AG10803 (cell line): Measurements from ENCODE around the gene FOXJ1.
A peak's percentile ranks its signal among the peaks of the same experiment; 100 is the strongest.

ENCODE experiments used
- DNase-seq: peaks from one replicate; pipeline ENCODE4 v3.0.0; 2010; ENCODE audit warnings: low read depth
- H3K4me3 ChIP-seq: 2 replicates; pipeline ENCODE4 v1.5.1; 2011; ENCODE audit warnings: mild to moderate bottlenecking, low read length, control low read depth
- TF ChIP-seq, protein P1 (sequence below): conservative IDR thresholded peaks from 2 replicates; pipeline ENCODE4 v1.5.1; 2011; ENCODE audit warnings: mild to moderate bottlenecking, low read length, control low read depth, inconsistent platforms

FOXJ1 gene

GRCh38 chr17:76130473-76130872 lies 10.6 kb downstream of the FOXJ1 start:
- H3K4me3 ChIP-seq, result no peak overlapping the region
- no peak for DNase-seq
- TF ChIP-seq, protein P1, sequence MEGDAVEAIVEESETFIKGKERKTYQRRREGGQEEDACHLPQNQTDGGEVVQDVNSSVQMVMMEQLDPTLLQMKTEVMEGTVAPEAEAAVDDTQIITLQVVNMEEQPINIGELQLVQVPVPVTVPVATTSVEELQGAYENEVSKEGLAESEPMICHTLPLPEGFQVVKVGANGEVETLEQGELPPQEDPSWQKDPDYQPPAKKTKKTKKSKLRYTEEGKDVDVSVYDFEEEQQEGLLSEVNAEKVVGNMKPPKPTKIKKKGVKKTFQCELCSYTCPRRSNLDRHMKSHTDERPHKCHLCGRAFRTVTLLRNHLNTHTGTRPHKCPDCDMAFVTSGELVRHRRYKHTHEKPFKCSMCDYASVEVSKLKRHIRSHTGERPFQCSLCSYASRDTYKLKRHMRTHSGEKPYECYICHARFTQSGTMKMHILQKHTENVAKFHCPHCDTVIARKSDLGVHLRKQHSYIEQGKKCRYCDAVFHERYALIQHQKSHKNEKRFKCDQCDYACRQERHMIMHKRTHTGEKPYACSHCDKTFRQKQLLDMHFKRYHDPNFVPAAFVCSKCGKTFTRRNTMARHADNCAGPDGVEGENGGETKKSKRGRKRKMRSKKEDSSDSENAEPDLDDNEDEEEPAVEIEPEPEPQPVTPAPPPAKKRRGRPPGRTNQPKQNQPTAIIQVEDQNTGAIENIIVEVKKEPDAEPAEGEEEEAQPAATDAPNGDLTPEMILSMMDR, result no peak

DNA sequence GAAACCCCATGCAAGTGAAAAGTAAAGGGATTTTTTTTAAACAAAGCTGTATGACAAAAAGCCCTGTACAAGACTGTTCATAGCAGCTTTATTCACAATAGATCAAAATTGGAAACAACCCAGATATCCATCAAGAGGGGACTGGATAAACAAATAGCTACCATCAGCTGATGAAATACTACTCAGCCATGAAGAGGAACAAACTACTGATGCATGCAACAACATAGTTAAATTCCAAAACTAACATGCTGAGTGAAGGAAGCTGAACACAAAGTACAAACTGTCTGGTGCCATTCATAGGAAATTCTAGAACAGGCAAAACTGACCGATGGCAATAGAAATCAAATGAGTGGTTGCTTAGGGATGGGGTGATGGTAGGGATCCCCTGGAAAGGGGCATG lies 15.1 kb downstream of the FOXJ1 start:
- TF ChIP-seq, protein P1, result no peak
- DNase-seq, result no peak
- H3K4me3 ChIP-seq, result no peak overlapping the region

DNA sequence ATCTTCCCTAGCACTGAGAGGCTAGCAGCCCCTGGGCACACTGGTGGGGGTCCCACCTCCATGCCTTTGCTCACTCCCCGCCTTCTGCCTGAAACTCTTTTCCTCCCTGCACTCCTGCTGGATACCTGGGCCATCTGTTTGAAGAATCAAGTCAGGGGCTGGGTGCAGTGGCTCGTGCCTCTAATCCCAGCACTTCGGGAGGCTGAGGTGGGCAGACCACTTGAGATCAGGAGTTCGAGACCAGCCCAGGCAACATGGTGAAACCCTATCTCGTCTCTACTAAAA lies 15.7 kb downstream of the FOXJ1 start:
- no peak overlapping the region for H3K4me3 ChIP-seq
- DNase-seq, result no peak
- TF ChIP-seq, protein P1, result no peak

GRCh38 chr17:76124582-76125390 lies 16.3 kb downstream of the FOXJ1 start:
- no peak for DNase-seq
- no peak overlapping the region for H3K4me3 ChIP-seq
- TF ChIP-seq, protein P1, result peak; percentile 33

DNA sequence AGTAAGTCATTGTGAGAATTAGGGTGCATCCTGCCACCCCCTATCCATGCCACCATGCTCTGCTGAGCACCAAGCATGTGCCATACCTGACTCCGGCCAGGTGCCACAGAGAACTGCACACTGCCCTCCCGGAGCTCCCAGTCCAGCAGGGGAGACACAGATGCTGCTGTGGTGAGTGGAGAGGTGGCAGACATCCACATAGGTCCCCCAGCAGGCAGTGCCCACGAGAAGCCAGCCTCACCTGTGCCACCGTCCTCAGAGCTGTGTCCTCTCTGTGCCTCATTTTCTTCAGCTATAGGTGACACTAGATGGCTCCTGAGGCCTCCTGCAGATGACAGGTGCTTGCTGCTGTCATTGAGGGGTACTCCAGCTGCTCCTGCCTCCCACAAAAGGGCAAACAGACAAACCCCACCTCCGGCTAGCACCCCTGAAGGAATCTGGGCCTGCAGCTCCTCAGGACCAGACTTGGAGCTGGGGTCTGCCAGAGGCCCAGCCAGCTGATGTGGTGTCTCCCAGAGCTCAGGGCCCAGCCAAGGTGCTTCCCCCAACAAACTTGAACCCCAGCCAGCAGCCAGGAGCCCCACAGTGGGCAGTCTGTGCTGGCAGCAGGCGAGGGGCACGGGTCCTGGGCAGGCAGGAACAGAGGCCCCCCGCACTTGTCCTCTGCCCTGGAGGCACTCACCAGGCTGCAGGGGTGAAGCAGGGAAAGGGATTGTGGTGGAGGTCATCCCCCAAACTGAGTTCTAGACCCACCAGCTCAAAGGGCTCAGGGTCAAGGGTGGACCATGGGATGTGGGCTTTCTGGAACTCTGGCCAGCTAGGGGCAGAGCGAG lies 17.1 kb downstream of the FOXJ1 start:
- no peak for DNase-seq
- TF ChIP-seq, protein P1, result no peak
- H3K4me3 ChIP-seq, result no peak overlapping the region

DNA sequence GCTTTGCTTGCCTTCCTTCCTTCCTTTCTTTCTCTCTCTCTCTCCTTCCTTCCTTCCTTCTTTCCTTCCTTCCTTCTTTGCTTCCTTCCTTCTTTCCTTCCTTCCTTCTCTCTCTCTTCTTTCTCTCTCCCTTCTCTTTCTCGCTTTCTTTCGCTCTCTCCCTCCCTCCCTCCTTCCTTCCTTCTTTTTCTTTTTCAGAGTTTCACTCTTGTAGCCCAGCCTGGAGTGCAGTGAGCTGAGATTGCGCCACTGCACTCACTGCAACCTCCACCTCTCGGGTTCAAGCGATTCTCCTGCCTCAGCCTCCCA lies 17.9 kb downstream of the FOXJ1 start:
- no peak for DNase-seq
- TF ChIP-seq, protein P1, result no peak
- no peak overlapping the region for H3K4me3 ChIP-seq
